Activated CD4-positive, alpha-beta T cell treated with anti-CD3 and anti-CD28 coated beads, Interleukin-2, amount 10 ng/mL, durations not matched to agents 7 days and 5 days (primary cell): Measurements from ENCODE around the gene PEX14. TPM values are rescaled to one million over a fixed set of nuclear protein-coding genes. Genes with fewer than 3 reads are reported as not detected.
"Not testable (repeated sequence)": the region's sequence is repeated elsewhere in the genome, so short reads cannot be mapped to it uniquely, and the experiment has no call there.

Experiments used
- CTCF ChIA-PET: fragments of 350-600 bp; sonication (Branson Sonifier 250); formaldehyde crosslinking; loops from one replicate; lab custom pipeline; 2021; ENCODE audit warnings: antibody characterized with exemption; lab: Charles Lee
- POLR2A ChIA-PET: fragments of 350-600 bp; sonication (Branson Sonifier 250); formaldehyde crosslinking; loops from one replicate; lab custom pipeline; 2021; ENCODE audit warnings: antibody characterized with exemption; lab: Charles Lee
- DNase-seq: peaks from one replicate; pipeline ENCODE4 v3.0.0-alpha.2; 2020
- H3K27ac Mint-ChIP-seq: one replicate; pipeline ENCODE4 v1.8.0; 2021; ENCODE audit warnings: mild to moderate bottlenecking, moderate library complexity, mixed read lengths
- H3K27me3 Mint-ChIP-seq: one replicate; pipeline ENCODE4 v1.8.0; 2021; ENCODE audit warnings: mixed read lengths
- H3K36me3 Mint-ChIP-seq: one replicate; pipeline ENCODE4 v1.8.0; 2021; ENCODE audit warnings: low read depth, mixed read lengths
- H3K4me1 Mint-ChIP-seq: one replicate; pipeline ENCODE4 v1.8.0; 2021; ENCODE audit warnings: mixed read lengths
- H3K4me3 Mint-ChIP-seq: one replicate; pipeline ENCODE4 v1.8.0; 2021; ENCODE audit warnings: mild to moderate bottlenecking, moderate library complexity, mixed read lengths
- H3K9me3 Mint-ChIP-seq: one replicate; pipeline ENCODE4 v1.8.0; 2021; ENCODE audit warnings: mixed read lengths
- total RNA-seq, 2 experiments: library from RNA; stranded (reverse); gene quantifications; one replicate each; pipeline ENCODE4 v1.2.3, GENCODE V29; 2021

PEX14 gene, protein sequence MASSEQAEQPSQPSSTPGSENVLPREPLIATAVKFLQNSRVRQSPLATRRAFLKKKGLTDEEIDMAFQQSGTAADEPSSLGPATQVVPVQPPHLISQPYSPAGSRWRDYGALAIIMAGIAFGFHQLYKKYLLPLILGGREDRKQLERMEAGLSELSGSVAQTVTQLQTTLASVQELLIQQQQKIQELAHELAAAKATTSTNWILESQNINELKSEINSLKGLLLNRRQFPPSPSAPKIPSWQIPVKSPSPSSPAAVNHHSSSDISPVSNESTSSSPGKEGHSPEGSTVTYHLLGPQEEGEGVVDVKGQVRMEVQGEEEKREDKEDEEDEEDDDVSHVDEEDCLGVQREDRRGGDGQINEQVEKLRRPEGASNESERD
- total RNA-seq, result 10 to 100 TPM; 23.4 to 24.4 TPM

DNA sequence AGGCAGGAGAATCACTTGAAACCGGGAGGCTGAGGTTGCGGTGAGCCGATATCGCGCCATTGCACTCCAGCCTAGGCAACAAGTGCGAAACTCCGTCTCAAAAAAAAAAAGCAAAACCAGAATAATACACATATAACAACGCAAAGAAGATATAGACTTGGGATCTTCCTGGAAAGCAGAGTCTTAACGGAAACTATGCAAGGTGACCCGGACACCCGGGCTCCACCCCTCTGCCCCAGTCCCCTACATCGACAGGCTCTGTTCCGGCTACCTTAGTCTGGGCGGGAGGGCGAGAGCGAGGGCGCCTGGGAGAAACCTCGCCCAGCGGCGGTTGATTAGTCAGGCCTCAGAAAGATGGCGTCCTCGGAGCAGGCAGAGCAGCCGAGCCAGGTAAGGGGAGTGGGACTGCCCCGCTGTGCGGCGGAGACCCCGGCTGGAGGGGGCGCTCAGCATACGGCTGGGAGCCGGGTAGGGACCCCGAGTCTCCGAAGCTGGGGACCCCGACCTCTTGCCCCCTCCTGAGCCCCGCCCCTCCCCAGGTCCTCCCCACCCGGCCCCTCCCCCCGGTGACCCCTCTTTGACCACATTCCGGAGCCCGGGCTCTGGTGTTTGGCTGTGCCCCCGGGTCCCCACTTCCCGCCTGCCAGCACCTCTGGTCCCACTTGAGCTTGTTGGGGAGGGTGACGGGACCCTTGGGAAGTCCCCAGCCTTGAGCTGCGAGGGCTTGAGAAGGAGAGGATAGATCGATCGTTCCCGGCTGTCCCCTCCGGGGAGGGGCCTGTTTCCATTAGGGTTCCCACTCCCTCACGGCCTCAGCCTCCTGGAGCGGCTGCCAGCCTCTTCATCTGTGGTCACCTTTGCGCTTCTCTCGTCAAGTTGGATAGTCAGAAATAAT, at the start of gene PEX14:
Gene PEX14, plus strand, starts transcription at position 338 of the 895 bp plus-strand sequence. Its CDS starts 17 bp downstream, at position 355.
- peaks cover 51% of the 10 kb centered on the region for H3K4me1 Mint-ChIP-seq
- H3K27me3 Mint-ChIP-seq, result no peaks in the 10 kb centered on the region
- CTCF ChIA-PET, result interaction anchor here (0.7 kb wide), 1 partner anchor 442 kb away, joined by 3 read pairs; no protein-coding TSS in a partner anchor
- POLR2A ChIA-PET, result interaction anchor here (0.6 kb wide), 1 partner anchor 14 kb away, joined by 3 read pairs; no protein-coding TSS in a partner anchor
- H3K36me3 Mint-ChIP-seq, result peaks cover 5% of the 10 kb centered on the region
- H3K9me3 Mint-ChIP-seq, result no peaks in the 10 kb centered on the region
- H3K27ac Mint-ChIP-seq, result peak within 1 kb of the TSS; percentile 89
- peak within 1 kb of the TSS; percentile 85 for H3K4me3 Mint-ChIP-seq
- peak; percentile 92 for DNase-seq

DNA sequence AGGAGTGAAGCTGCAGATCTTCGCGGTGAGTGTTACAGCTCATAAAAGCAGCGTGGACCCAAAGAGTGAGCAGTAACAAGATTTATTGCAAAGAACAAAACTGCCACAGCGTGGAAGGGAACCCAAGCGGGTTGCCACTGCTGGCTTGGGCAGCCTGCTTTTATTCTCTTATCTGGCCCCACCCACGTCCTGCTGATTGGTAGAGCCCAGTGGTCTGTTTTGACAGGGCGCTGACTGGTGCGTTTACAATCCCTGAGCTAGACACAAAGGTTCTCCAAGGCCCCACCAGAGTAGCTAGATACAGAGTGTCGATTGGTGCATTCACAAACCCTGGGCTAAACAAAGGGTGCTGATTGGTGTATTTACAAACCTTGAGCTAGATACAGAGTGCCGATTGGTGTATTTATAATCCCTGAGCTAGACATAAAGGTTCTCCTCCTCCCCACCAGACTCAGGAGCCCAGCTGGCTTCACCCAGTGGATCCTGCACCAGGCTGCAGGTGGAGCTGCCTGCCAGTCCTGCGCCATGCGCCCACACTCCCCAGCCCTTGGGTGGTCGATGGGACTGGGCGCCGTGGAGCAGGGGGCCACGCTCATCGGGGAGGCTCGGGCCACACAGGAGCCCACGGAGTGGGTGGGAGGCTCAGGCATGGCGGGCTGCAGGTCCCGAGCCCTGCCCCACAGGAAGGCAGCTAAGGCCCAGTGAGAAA, 48.8 kb upstream of the PEX14 start:
- POLR2A ChIA-PET, H3K4me3 Mint-ChIP-seq, H3K9me3 Mint-ChIP-seq, H3K27me3 Mint-ChIP-seq, DNase-seq, H3K36me3 Mint-ChIP-seq, H3K27ac Mint-ChIP-seq: not testable (repeated sequence)
- H3K4me1 Mint-ChIP-seq, result peaks cover 19% of the 10 kb centered on the region
- CTCF ChIA-PET, result interaction anchor here (1.1 kb wide), 1 partner anchor 216 kb away, joined by 3 read pairs; the partner anchor contains the start of gene KIF1B

DNA sequence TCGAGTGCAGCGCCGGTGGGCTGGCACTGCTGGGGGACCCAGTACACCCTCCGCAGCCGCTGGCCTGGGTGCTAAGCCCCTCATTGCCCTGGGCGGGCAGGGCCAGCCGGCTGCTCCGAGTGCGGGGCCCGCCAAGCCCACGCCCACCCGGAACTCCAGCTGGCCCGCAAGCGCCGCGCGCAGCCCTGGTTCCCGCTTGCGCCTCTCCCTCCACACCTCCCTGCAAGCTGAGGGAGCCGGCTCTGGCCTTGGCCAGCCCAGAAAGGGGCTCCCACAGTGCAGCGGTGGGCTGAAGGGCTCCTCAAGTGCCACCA, 48.3 kb upstream of the PEX14 start:
- H3K9me3 Mint-ChIP-seq, DNase-seq, H3K27me3 Mint-ChIP-seq, H3K27ac Mint-ChIP-seq, H3K4me3 Mint-ChIP-seq, POLR2A ChIA-PET, H3K36me3 Mint-ChIP-seq: not testable (repeated sequence)
- CTCF ChIA-PET, result interaction anchor here (1.1 kb wide), 1 partner anchor 216 kb away, joined by 3 read pairs; the partner anchor contains the start of gene KIF1B
- H3K4me1 Mint-ChIP-seq, result peaks cover 24% of the 10 kb centered on the region

DNA sequence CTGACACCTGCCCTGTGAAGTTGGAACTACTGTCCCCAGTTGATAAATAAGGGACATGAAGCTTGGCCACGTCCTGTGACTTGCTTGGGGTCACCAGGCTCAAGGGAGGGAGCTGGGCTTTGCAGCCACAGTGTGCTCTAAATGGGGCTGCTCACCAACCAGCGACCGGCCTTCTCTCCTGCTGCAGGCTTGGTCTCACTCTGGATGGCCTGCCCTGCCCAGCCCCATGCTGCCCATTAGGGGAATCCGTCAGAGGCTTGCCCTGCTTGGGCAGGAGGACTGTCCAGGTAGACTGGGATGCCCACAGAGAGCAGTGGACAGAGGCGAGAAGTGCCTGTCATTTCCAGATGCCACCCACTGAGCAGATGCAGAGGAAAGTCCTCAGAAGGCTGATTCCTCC, 45.8 kb upstream of the PEX14 start:
- Mint-ChIP-seq H3K27me3 (no peaks in the 10 kb centered on the region), H3K9me3 (no peaks in the 10 kb centered on the region), H3K4me3 (peak overlapping the region; percentile 82), H3K4me1 (peaks cover 31% of the 10 kb centered on the region), H3K27ac (peak overlapping the region; percentile 91), H3K36me3 (no peaks in the 10 kb centered on the region)
- ChIA-PET CTCF (interaction anchor here (0.6 to 4.6 kb wide), 11 partner anchors 13 to 556 kb away, joined by 3 to 61 read pairs (median 4); partner anchors contain the start of genes KIF1B, LZIC and NMNAT1), POLR2A (no interaction called here)
- DNase-seq, result no peak

DNA sequence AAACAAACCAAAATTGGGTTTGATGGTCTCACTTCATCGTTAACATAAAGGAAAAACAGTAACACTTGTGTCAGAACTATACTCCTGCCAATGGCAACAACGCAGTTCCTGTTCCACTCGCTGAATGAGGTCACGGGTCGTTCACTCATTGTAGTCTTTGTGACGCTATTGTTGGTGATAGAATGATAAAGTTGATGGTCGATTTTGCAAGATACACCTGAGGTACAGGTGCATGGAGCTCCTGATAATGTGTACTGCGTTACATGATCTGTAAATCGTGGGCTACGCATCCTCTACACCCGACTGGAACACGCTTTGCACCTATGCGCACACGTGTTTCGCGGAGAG, 44.9 kb upstream of the PEX14 start:
- CTCF ChIA-PET, result interaction anchor here (0.6 to 4.6 kb wide), 26 partner anchors 14 to 486 kb away, joined by 3 to 61 read pairs (median 4); partner anchors contain the start of genes DFFA, KIF1B and PGD
- H3K27me3 Mint-ChIP-seq, result no peaks in the 10 kb centered on the region
- H3K27ac Mint-ChIP-seq, result peak overlapping the region; percentile 91
- H3K9me3 Mint-ChIP-seq, result no peaks in the 10 kb centered on the region
- POLR2A ChIA-PET, result interaction anchor here (0.7 kb wide), 1 partner anchor 359 kb away, joined by 3 read pairs; no protein-coding TSS in a partner anchor
- no peaks in the 10 kb centered on the region for H3K36me3 Mint-ChIP-seq
- peaks cover 31% of the 10 kb centered on the region for H3K4me1 Mint-ChIP-seq
- H3K4me3 Mint-ChIP-seq, result peak overlapping the region; percentile 82
- DNase-seq, result peak; percentile 47

DNA sequence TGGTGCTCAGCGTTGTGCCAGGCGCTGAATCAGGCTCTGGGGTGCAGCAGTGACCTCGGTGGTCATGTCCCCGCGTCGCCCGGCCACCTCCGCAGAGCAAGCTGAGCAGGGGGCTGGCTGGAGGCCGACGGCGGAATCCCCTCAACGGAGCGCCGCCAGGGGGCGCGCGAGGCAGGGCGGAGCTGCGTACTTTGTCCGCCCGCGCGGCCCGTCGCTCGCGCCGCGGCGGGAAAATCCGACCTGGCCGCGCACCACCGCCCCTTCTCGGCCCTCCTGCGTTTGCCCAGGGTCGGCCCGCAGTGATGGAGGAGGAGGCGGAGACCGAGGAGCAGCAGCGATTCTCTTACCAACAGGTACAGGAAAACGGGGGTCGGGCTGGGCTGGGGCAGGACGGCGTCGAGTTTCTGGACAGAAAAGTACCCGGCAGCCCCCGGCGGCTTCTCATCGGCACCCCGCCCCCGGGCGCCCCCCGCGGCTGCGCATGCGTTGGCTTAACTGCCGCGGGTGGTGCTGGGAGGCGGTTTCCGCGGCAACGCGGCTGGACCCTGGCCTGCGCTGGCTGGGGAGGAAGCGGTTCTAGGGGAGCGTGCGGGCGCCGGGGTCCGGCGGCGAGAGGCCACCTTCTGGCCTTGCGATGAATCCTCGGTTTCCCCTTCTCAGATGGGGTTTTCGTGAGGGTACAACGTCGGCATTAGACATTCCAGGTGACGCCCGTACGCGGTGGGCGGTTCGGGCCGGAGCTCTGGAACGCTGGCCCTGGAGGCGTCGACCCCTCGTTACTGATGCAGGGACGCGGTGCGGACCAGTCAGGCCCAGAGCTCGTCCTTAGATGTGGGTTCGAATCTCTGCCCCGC, 44.3 kb upstream of the PEX14 start, which contains the start of gene CENPS:
Gene CENPS, plus strand, starts transcription at position 218 of the 854 bp plus-strand sequence. Its CDS starts 85 bp downstream, at position 303.
- Mint-ChIP-seq H3K4me3 (peak within 1 kb of the TSS; percentile 82), H3K36me3 (no peaks in the 10 kb centered on the region), H3K9me3 (no peaks in the 10 kb centered on the region), H3K4me1 (peaks cover 31% of the 10 kb centered on the region), H3K27me3 (no peaks in the 10 kb centered on the region), H3K27ac (peak within 1 kb of the TSS; percentile 91)
- peak; percentile 81 for DNase-seq
- ChIA-PET POLR2A (interaction anchor here (0.7 kb wide), 1 partner anchor 359 kb away, joined by 3 read pairs; no protein-coding TSS in a partner anchor), CTCF (interaction anchor here (0.6 to 4.6 kb wide), 31 partner anchors 10 to 546 kb away, joined by 3 to 61 read pairs (median 4); partner anchors contain the start of genes DFFA, KIF1B, LZIC and NMNAT1)

DNA sequence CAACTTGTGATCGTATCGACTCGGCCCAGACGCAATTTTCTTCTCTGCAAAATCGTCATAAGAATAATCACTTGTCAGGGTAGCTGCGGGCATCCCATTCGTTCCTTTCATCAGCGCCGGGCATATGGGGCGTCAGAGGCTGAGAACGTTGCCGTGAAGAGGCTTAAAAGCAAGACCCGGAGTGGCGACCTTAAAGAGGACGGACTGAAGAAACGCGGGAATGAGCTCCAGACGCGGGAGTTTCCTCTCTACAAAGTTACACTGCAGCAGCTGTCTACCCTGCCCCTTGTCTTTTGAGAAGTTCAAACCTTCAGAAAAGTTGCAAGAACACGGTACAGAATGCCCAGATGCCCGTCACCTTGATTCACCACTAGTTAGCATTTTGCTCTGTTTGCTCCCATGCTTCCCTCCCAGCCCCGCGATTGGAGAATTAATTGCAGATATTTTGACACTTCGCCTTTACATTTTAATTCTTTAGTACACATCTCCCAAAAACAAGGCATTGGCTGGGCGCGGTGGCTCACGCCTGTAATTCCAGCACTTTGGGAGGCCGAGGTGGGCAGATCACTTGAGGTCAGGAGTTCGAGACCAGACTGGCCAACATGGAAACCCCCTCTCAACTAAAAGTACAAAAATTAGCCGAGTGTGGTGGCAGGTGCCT, 43.5 kb upstream of the PEX14 start:
- POLR2A ChIA-PET, result no interaction called here
- Mint-ChIP-seq H3K9me3 (no peaks in the 10 kb centered on the region), H3K27ac (peak overlapping the region; percentile 82), H3K27me3 (no peaks in the 10 kb centered on the region), H3K4me1 (peaks cover 31% of the 10 kb centered on the region), H3K4me3 (peak overlapping the region; percentile 82), H3K36me3 (no peaks in the 10 kb centered on the region)
- peak; percentile 22 for DNase-seq
- CTCF ChIA-PET, result interaction anchor here (0.8 to 4.6 kb wide), 13 partner anchors 14 to 547 kb away, joined by 3 to 61 read pairs (median 5); partner anchors contain the start of genes DFFA, KIF1B, LZIC and NMNAT1

DNA sequence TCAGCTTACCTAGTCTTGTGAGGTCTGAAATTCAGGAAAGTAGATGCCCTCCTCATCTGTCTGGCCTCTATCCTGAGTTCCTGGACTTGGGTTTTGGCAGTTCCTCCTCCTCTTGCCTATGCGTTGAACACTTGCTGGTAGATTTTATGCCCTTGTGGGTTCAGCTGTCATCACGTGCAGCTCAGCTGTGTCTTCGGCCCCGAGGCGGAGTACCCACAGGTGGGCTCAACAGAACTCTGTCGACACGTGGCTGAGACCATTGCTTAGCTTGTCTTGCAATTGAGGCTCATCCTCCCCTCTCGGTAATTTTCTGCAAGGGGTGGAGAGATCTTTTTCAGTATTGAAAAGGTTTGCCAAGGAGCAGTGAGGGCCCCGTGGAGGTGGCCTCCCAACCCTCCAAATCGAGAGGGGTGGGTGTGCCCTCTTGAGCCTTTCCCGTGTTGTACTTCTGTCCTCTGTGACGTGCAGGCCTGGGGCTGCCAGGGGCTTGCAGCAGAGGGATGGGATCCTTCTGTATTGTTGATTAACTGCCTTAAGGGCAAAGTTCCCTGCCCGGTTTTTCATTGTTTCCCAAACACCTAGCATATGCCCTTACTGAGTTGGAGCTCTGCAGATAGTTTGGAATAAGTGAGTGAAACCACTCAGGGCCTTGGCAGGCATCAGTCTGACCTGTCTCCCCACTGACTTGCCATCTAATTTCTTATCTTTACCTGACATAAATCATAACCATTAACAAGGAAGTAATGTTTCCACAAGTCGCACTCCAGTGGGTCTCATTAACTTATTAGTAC, 41.6 kb upstream of the PEX14 start:
- POLR2A ChIA-PET, result no interaction called here
- Mint-ChIP-seq H3K4me3 (no peak overlapping the region), H3K27me3 (no peaks in the 10 kb centered on the region), H3K4me1 (peaks cover 25% of the 10 kb centered on the region), H3K36me3 (no peaks in the 10 kb centered on the region), H3K27ac (no peak overlapping the region), H3K9me3 (no peaks in the 10 kb centered on the region)
- CTCF ChIA-PET, result interaction anchor here (1.1 to 4.6 kb wide), 3 partner anchors 25 to 805 kb away, joined by 3 to 61 read pairs (median 4); no protein-coding TSS in a partner anchor
- no peak for DNase-seq

DNA sequence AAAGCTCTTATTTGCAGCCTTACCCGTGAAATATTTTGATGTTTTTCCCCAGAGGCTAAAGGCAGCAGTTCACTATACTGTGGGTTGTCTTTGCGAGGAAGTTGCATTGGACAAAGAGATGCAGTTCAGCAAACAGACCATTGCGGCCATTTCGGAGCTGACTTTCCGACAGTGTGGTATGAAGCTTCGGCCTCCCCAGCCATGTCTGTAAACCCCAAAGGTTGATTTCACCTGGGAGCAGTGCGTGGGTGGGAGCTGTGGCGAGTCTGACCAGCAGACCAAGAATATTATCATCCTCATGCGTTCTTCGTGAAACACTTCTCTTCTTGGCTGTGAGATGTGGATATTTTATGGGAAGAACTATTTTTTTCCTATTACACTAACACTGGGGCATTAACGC, 41.0 kb upstream of the PEX14 start:
- peaks cover 23% of the 10 kb centered on the region for H3K4me1 Mint-ChIP-seq
- no peak for DNase-seq
- H3K27me3 Mint-ChIP-seq, result no peaks in the 10 kb centered on the region
- H3K4me3 Mint-ChIP-seq, result no peak overlapping the region
- CTCF ChIA-PET, result interaction anchor here (1.1 to 1.4 kb wide), 2 partner anchors 23 to 24 kb away, joined by 3 read pairs; no protein-coding TSS in a partner anchor
- H3K36me3 Mint-ChIP-seq, result no peaks in the 10 kb centered on the region
- H3K9me3 Mint-ChIP-seq, result no peaks in the 10 kb centered on the region
- H3K27ac Mint-ChIP-seq, result no peak overlapping the region
- POLR2A ChIA-PET, result no interaction called here

DNA sequence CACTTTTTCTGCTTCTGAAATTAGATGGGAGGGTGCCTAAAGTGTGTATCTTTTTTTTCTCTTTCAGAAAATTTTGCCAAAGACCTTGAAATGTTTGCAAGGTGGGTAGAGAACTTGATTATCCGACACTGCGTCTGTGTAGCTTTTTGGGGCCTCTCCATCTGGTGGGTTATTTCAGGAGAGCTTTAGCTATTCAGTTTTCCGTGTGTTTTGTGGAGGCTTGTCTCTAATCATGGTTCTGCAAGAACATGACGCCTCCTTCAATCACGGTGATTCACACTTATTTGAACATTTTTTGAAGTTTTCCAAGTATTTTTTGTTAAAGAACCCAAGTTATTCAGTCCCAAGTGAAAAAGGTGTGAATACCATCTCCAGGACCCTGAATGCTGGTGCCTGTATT, 40.2 kb upstream of the PEX14 start:
- H3K36me3 Mint-ChIP-seq, result no peaks in the 10 kb centered on the region
- H3K4me3 Mint-ChIP-seq, result no peak overlapping the region
- H3K27ac Mint-ChIP-seq, result no peak overlapping the region
- CTCF ChIA-PET, result interaction anchor here (1.1 to 1.4 kb wide), 2 partner anchors 22 to 23 kb away, joined by 3 read pairs; no protein-coding TSS in a partner anchor
- no peaks in the 10 kb centered on the region for H3K9me3 Mint-ChIP-seq
- no peaks in the 10 kb centered on the region for H3K27me3 Mint-ChIP-seq
- no peak for DNase-seq
- H3K4me1 Mint-ChIP-seq, result peaks cover 20% of the 10 kb centered on the region
- POLR2A ChIA-PET, result no interaction called here
